Measurements from ENCODE around the gene DLG1. TPM values are rescaled to one million over a fixed set of nuclear protein-coding genes. Genes with fewer than 3 reads are reported as not detected.

Gene DLG1
- total and polyA plus RNA-seq, 2 experiments from 2014 or later: 27.6 to 98.0 TPM

DNA sequence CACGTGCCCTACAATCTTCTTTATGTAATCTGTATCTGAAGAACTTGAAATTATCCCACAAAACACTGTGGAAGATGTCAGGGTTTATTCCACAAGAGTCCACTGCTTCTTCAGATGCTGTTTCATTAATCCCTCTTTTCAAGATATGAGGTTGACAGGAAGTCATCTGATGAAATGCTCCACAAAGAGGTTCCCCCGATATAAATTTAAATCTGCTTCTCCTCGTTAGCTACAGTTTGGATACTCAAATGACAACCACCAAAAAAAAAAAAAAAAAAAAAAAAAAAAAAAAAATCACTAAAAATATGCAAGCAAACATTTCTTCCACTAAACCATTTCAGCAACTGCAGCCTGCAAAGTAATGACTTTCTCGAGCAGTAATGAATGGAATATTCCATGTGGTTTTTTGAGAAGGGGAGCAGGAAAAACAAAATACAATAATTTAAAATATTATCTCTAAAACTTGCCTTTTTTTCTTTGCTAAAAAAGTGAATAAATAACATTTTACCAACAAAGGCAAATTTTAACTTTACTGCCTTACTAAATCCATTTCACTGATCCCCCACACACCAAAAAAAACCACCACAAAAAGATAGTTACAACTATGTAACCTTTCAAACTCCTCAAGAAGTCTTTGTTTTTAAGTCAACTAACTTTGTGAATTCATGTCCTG is 37.8 kb downstream of the DLG1 start (continued):
- TF ChIP-seq, protein P1, sequence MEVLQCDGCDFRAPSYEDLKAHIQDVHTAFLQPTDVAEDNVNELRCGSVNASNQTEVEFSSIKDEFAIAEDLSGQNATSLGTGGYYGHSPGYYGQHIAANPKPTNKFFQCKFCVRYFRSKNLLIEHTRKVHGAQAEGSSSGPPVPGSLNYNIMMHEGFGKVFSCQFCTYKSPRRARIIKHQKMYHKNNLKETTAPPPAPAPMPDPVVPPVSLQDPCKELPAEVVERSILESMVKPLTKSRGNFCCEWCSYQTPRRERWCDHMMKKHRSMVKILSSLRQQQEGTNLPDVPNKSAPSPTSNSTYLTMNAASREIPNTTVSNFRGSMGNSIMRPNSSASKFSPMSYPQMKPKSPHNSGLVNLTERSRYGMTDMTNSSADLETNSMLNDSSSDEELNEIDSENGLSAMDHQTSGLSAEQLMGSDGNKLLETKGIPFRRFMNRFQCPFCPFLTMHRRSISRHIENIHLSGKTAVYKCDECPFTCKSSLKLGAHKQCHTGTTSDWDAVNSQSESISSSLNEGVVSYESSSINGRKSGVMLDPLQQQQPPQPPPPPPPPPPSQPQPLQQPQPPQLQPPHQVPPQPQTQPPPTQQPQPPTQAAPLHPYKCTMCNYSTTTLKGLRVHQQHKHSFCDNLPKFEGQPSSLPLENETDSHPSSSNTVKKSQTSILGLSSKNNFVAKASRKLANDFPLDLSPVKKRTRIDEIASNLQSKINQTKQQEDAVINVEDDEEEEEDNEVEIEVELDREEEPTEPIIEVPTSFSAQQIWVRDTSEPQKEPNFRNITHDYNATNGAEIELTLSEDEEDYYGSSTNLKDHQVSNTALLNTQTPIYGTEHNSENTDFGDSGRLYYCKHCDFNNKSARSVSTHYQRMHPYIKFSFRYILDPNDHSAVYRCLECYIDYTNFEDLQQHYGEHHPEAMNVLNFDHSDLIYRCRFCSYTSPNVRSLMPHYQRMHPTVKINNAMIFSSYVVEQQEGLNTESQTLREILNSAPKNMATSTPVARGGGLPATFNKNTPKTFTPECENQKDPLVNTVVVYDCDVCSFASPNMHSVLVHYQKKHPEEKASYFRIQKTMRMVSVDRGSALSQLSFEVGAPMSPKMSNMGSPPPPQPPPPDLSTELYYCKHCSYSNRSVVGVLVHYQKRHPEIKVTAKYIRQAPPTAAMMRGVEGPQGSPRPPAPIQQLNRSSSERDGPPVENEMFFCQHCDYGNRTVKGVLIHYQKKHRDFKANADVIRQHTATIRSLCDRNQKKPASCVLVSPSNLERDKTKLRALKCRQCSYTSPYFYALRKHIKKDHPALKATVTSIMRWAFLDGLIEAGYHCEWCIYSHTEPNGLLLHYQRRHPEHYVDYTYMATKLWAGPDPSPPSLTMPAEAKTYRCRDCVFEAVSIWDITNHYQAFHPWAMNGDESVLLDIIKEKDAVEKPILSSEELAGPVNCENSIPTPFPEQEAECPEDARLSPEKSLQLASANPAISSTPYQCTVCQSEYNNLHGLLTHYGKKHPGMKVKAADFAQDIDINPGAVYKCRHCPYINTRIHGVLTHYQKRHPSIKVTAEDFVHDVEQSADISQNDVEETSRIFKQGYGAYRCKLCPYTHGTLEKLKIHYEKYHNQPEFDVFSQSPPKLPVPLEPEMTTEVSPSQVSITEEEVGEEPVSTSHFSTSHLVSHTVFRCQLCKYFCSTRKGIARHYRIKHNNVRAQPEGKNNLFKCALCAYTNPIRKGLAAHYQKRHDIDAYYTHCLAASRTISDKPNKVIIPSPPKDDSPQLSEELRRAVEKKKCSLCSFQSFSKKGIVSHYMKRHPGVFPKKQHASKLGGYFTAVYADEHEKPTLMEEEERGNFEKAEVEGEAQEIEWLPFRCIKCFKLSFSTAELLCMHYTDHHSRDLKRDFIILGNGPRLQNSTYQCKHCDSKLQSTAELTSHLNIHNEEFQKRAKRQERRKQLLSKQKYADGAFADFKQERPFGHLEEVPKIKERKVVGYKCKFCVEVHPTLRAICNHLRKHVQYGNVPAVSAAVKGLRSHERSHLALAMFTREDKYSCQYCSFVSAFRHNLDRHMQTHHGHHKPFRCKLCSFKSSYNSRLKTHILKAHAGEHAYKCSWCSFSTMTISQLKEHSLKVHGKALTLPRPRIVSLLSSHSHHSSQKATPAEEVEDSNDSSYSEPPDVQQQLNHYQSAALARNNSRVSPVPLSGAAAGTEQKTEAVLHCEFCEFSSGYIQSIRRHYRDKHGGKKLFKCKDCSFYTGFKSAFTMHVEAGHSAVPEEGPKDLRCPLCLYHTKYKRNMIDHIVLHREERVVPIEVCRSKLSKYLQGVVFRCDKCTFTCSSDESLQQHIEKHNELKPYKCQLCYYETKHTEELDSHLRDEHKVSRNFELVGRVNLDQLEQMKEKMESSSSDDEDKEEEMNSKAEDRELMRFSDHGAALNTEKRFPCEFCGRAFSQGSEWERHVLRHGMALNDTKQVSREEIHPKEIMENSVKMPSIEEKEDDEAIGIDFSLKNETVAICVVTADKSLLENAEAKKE (CRISPR knock-in tag; IDR thresholded peaks at IDR 0.05): no peak
- TF ChIP-seq ZNF114 (CRISPR knock-in tag; IDR thresholded peaks at IDR 0.05) (no peak), ZNF331 (CRISPR knock-in tag; IDR thresholded peaks at IDR 0.05; ENCODE audit: low read depth) (no peak), EZH2 (IDR thresholded peaks at IDR 0.05; ENCODE audit: low read depth, unreplicated experiment) (no peak), NANOG (IDR thresholded peaks at IDR 0.05; ENCODE audit: borderline replicate concordance) (no peak)
- TF ChIP-seq, protein P2, sequence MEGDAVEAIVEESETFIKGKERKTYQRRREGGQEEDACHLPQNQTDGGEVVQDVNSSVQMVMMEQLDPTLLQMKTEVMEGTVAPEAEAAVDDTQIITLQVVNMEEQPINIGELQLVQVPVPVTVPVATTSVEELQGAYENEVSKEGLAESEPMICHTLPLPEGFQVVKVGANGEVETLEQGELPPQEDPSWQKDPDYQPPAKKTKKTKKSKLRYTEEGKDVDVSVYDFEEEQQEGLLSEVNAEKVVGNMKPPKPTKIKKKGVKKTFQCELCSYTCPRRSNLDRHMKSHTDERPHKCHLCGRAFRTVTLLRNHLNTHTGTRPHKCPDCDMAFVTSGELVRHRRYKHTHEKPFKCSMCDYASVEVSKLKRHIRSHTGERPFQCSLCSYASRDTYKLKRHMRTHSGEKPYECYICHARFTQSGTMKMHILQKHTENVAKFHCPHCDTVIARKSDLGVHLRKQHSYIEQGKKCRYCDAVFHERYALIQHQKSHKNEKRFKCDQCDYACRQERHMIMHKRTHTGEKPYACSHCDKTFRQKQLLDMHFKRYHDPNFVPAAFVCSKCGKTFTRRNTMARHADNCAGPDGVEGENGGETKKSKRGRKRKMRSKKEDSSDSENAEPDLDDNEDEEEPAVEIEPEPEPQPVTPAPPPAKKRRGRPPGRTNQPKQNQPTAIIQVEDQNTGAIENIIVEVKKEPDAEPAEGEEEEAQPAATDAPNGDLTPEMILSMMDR (conservative IDR thresholded peaks at IDR 0.05; ENCODE audit: low read depth in 2 of 2): no peak
- TF ChIP-seq, protein P3, sequence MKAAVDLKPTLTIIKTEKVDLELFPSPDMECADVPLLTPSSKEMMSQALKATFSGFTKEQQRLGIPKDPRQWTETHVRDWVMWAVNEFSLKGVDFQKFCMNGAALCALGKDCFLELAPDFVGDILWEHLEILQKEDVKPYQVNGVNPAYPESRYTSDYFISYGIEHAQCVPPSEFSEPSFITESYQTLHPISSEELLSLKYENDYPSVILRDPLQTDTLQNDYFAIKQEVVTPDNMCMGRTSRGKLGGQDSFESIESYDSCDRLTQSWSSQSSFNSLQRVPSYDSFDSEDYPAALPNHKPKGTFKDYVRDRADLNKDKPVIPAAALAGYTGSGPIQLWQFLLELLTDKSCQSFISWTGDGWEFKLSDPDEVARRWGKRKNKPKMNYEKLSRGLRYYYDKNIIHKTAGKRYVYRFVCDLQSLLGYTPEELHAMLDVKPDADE (IDR thresholded peaks at IDR 0.05): no peak
